CD4-positive, alpha-beta T cell treated with Interleukin-1 beta for 1 hour (primary cell): Measurements from ENCODE around the gene PACSIN3.
A peak's percentile ranks its signal among the peaks of the same experiment; 100 is the strongest.

Source experiments
- DNase-seq, 2 donors: peaks; one replicate each; pipeline ENCODE4 v3.0.0-alpha.2; 2020 to 2022

PACSIN3 gene

GRCh38 chr11:47175746-47176327, 10.4 kb downstream of the PACSIN3 start:
- DNase-seq: peak in 1 of 2 donors; percentile 30

- DNase-seq: no peak
Observed at GRCh38 chr11:47172740-47173336, 13.4 kb downstream of the PACSIN3 start.

GRCh38 chr11:47171856-47172255, 14.4 kb downstream of the PACSIN3 start:
- DNase-seq: no peak

- no peak for DNase-seq
Observed at GRCh38 chr11:47171061-47171838, 15.0 kb downstream of the PACSIN3 start.

GRCh38 chr11:47166368-47166767, 19.9 kb downstream of the PACSIN3 start:
- DNase-seq: no peak

GRCh38 chr11:47165253-47165840, 20.9 kb downstream of the PACSIN3 start:
- DNase-seq: no peak

- no peak for DNase-seq
Observed at GRCh38 chr11:47164321-47164720, 21.9 kb downstream of the PACSIN3 start.

GRCh38 chr11:47163898-47164297, 22.3 kb downstream of the PACSIN3 start:
- DNase-seq: no peak

- DNase-seq: no peak
Observed at GRCh38 chr11:47163193-47163592, 23.0 kb downstream of the PACSIN3 start.

GRCh38 chr11:47162426-47162825, 23.8 kb downstream of the PACSIN3 start:
- DNase-seq: no peak

GRCh38 chr11:47161890-47162289, 24.3 kb downstream of the PACSIN3 start:
- no peak for DNase-seq

- peak; percentile 60 to 61 for DNase-seq
Observed at GRCh38 chr11:47161134-47161854, 24.9 kb downstream of the PACSIN3 start.

GRCh38 chr11:47160753-47161133, 25.5 kb downstream of the PACSIN3 start:
- DNase-seq: no peak

- no peak for DNase-seq
Observed at GRCh38 chr11:47158242-47158641, 28.0 kb downstream of the PACSIN3 start.

- no peak for DNase-seq
Observed at GRCh38 chr11:47157805-47158204, 28.4 kb downstream of the PACSIN3 start.

- no peak for DNase-seq
Observed at GRCh38 chr11:47156951-47157350, 29.3 kb downstream of the PACSIN3 start.

GRCh38 chr11:47156333-47156732, 29.9 kb downstream of the PACSIN3 start:
- DNase-seq: no peak

- no peak for DNase-seq
Observed at GRCh38 chr11:47155879-47156278, 30.4 kb downstream of the PACSIN3 start.

- DNase-seq: peak; percentile 20 to 33
Observed at GRCh38 chr11:47154616-47155570, 31.3 kb downstream of the PACSIN3 start.

- DNase-seq: peak; percentile 43 to 46
Observed at GRCh38 chr11:47152953-47153950, 33.0 kb downstream of the PACSIN3 start.
